ENCODE measurements around the gene PJA1.

DNA sequence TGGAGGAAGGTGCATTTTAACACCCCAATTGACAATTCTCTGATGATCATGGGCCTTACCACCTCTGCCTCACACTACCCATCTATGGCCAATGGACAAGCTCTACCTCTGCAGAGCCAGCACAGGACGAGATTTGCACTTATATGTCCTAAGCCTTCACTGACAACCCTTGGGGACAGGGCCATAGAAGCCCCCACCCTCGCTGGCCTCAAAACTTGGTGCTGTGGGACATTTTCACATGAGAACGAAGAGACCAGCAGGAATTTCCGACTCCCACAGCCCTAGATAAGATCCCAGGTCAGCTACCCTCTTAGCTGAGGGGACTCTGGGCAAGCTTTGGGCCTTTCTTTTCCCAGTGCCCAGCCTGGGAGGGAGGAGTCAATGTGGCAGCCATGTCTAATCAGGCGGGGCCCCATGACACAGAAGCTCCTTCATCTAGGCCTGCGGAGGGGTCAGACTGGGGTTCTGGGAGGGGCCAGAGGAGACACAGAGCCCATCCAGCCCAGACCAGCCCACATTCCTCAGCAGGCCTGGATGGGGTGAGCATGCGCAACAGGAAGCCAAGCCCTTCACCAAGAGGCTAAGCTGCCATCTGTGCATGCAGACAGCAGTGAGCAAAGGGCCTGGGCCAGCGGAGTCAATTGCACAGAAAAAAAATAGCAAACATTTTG, 12.1 kb downstream of the PJA1 start:
- TF ChIP-seq POLR2A (IDR thresholded peaks at IDR 0.05) (no peak), CTCF (IDR thresholded peaks at IDR 0.05) (no peak)

Measured in prostate gland (tissue), 2 donors.